GM12878 (cell line): ENCODE results near the gene DCUN1D4. TPM values are rescaled to one million over a fixed set of nuclear protein-coding genes. Genes with fewer than 3 reads are reported as not detected.
A peak's percentile ranks its signal among the peaks of the same experiment; 100 is the strongest.

Source experiments
- BCL3 ChIP-seq: IDR thresholded peaks from 2 replicates; pipeline ENCODE4 v1.6.1; 2011; ENCODE audit warnings: borderline replicate concordance, low read depth, mild to moderate bottlenecking, moderate library complexity, low read length; ENCODE audit not compliant: insufficient read depth, poor library complexity, severe bottlenecking
- BCLAF1 ChIP-seq: fragments of 450-650 bp; IDR thresholded peaks from 2 replicates; pipeline ENCODE4 v1.6.1; 2017; ENCODE audit warnings: antibody characterized with exemption, mild to moderate bottlenecking, moderate library complexity
- BHLHE40 ChIP-seq, 2 experiments: fragments of 450-650 bp in 1 of 2; IDR thresholded peaks; 2 replicates each; pipeline ENCODE4 v1.6.1; 2011 to 2017; ENCODE audit warnings: low read depth in 2 of 2, borderline replicate concordance in 1 of 2, improper control_type of control experiment in 1 of 2, low read length in 1 of 2, mild to moderate bottlenecking in 1 of 2
- CHD4 ChIP-seq: fragments of 200-600 bp; sonication (generic); IDR thresholded peaks from 2 replicates; pipeline ENCODE4 v1.6.1; 2016; ENCODE audit warnings: mild to moderate bottlenecking
- EED ChIP-seq: sonication (generic); IDR thresholded peaks from 2 replicates; pipeline ENCODE4 v1.6.1; 2016; ENCODE audit warnings: antibody characterized with exemption, low read depth
- ETV6 ChIP-seq, 2 experiments: fragments of 450-650 bp in 1 of 2; IDR thresholded peaks in 1 of 2; conservative IDR thresholded peaks in 1 of 2; 2 replicates each; pipeline ENCODE4 v1.6.1; 2014; ENCODE audit warnings: antibody characterized with exemption in 1 of 2, borderline replicate concordance in 1 of 2, low read depth in 1 of 2, mild to moderate bottlenecking in 1 of 2, moderate library complexity in 1 of 2
- JUND ChIP-seq: IDR thresholded peaks from 2 replicates; pipeline ENCODE4 v1.6.1; 2012; ENCODE audit warnings: low read depth, mild to moderate bottlenecking, low read length, improper control_type of control experiment, moderate library complexity
- KAT2A ChIP-seq: conservative IDR thresholded peaks from 2 replicates; pipeline ENCODE4 v1.6.1; 2011; ENCODE audit warnings: low read depth, low read length; ENCODE audit not compliant: control insufficient read depth
- KDM1A ChIP-seq: fragments of 200-600 bp; sonication (generic); IDR thresholded peaks from 2 replicates; pipeline ENCODE4 v1.6.1; 2016; ENCODE audit warnings: borderline replicate concordance
- MAX ChIP-seq: IDR thresholded peaks from 2 replicates; pipeline ENCODE4 v1.6.1; 2012; ENCODE audit warnings: low read depth, low read length, improper control_type of control experiment
- NFYB ChIP-seq: IDR thresholded peaks from 2 replicates; pipeline ENCODE4 v1.6.1; 2011; ENCODE audit warnings: low read depth, mild to moderate bottlenecking, low read length, improper control_type of control experiment, moderate library complexity; ENCODE audit not compliant: insufficient read depth
- PBX3 ChIP-seq: IDR thresholded peaks from 2 replicates; pipeline ENCODE4 v1.6.1; 2011; ENCODE audit warnings: mild to moderate bottlenecking, low read depth, low read length, moderate library complexity; ENCODE audit not compliant: insufficient replicate concordance
- RELA ChIP-seq: fragments of 450-650 bp; IDR thresholded peaks from 2 replicates; pipeline ENCODE4 v1.8.0; 2014; ENCODE audit warnings: borderline replicate concordance; ENCODE audit not compliant: partially characterized antibody
- RFX5 ChIP-seq: IDR thresholded peaks from 2 replicates; pipeline ENCODE4 v1.6.1; 2011; ENCODE audit warnings: low read depth, low read length, improper control_type of control experiment
- SPI1 ChIP-seq: IDR thresholded peaks from 2 replicates; pipeline ENCODE4 v1.6.1; 2011; ENCODE audit warnings: low read depth, mild to moderate bottlenecking, low read length, moderate library complexity, borderline replicate concordance; ENCODE audit not compliant: insufficient read depth
- TAF1 ChIP-seq: IDR thresholded peaks from 2 replicates; pipeline ENCODE4 v1.6.1; 2011; ENCODE audit warnings: mild to moderate bottlenecking, low read depth, low read length, borderline replicate concordance
- ZSCAN29 ChIP-seq: fragments of 450-650 bp; IDR thresholded peaks from 2 replicates; pipeline ENCODE4 v1.6.1; 2017; ENCODE audit warnings: mild to moderate bottlenecking, moderate library complexity
- ZZZ3 ChIP-seq: IDR thresholded peaks from 2 replicates; pipeline ENCODE4 v1.6.1; 2011; ENCODE audit warnings: low read depth; ENCODE audit not compliant: control insufficient read depth, insufficient read length
- polyA plus RNA-seq, 11 experiments: library from polyadenylated mRNA; depleted of rRNA in 4 of 11; unstranded in 6 of 11; stranded (reverse) in 5 of 11; fragments of >200 nt; fragmentation: Nextera tagmentation in 4 of 11; fragmentation: Illumina TruSeq in 1 of 11; extraction: Ambion mirVana in 4 of 11; extraction: Trizol in 1 of 11; gene quantifications; 1 replicate in 1 of 11; 2 replicates in 10 of 11; pipeline versions ENCODE4 v1.2.1 to v1.2.3, GENCODE V29; 2011 to 2016; ENCODE audit warnings: inconsistent platforms in 2 of 11, missing spikeins in 2 of 11, low read depth in 1 of 11
- total RNA-seq, 4 experiments: library from RNA; depleted of rRNA in 3 of 4; stranded (reverse); fragments of >200 nt in 3 of 4; fragmentation: Illumina TruSeq in 1 of 4; extraction: Trizol in 1 of 4; gene quantifications; 2 replicates each; pipeline versions ENCODE4 v1.2.1 to v1.2.3, GENCODE V29; 2013 to 2021

Gene DCUN1D4
- total and polyA plus RNA-seq, 10 of the 15 experiments (the other 5 are each of a cell fraction or from before 2014, with no cell fraction given), result 7.1 to 62.6 (median 16.8) TPM

- TF ChIP-seq RELA (no peak), ETV6 (conservative IDR thresholded peaks at IDR 0.05 in 1 of 2, IDR thresholded peaks at IDR 0.05 in 1 of 2; ENCODE audit: borderline replicate concordance in 1 of 2, low read depth in 1 of 2) (peak in 1 of 2 experiments; percentile 81; a peak in 1 of 4 replicates), PBX3 (no peak), EED (peak; percentile 76), BCLAF1 (no peak), ZSCAN29 (no peak), TAF1 (no peak), NFYB (no peak), JUND (peak; percentile 72; the same call in 1 of the 2 replicates), KAT2A (no peak), SPI1 (peak; percentile 99), BHLHE40 (IDR thresholded peaks at IDR 0.05; ENCODE audit: borderline replicate concordance in 1 of 2, low read depth in 2 of 2, low read length in 1 of 2) (peak; percentile 98 to 99), MAX (peak; percentile 70), RFX5 (no peak), KDM1A (no peak), BCL3 (no peak), CHD4 (no peak), ZZZ3 (no peak)
Measured at GRCh38 chr4:51906167-51906958, 63.4 kb downstream of the DCUN1D4 start (continued).
